ENCODE results near the gene INPP5J.
"Not testable (repeated sequence)": the region's sequence is repeated elsewhere in the genome, so short reads cannot be mapped to it uniquely, and the experiment has no call there.

Gene INPP5J

GRCh38 chr22:31088233-31088986 lies 34.4 kb upstream of the INPP5J start:
- DNase-seq (ENCODE audit: low read depth, low spot score): no peak

GRCh38 chr22:31089160-31090100 lies 33.3 kb upstream of the INPP5J start:
- DNase-seq (ENCODE audit: low read depth, low spot score): no peak

DNA sequence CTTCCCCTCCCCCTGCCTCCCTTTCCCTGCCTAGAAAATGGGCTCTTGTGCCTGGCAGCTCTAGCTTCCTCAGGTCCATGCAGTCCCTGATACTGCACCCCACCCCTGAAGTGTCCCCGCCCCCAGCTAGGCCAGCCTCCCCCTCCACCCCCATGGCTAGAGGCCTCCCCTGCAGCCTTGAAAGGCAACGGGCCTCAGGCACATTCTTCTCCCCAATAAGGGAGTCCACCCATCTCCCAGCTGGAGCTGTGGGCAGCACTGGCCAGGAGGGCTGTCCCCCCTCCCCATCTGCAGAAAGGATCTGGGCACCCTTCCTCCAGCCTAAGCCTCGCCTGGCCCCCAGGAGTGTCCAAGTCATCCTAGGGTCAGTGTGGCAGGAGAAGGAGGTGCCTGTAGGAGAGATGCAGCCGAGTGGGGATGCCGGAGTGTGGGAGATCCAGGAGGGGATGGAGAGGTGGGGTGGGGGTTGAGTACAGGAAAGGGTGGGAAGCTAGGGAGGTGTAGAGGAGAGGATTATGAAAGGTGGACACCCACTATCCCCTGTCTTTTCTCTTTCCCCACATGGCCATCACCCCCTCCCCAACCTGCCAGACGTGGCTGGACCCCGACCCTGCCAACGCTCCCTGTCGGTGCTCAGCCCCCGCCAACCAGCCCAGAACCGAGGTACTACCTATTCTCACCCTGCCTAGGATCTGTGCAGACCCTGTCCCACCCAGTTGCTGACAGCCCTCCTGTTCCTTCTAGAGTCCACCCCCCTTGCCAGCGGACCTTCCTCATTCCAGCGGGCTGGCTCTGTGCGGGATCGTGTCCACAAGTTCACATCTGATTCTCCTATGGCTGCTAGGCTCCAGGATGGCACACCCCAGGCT lies 32.3 kb upstream of the INPP5J start:
- DNase-seq (ENCODE audit: low read depth, low spot score): no peak

GRCh38 chr22:31091106-31091975 lies 31.4 kb upstream of the INPP5J start:
- DNase-seq (ENCODE audit: low read depth, low spot score): no peak

- no peak for DNase-seq (ENCODE audit: low read depth, low spot score)
Observed at GRCh38 chr22:31092161-31092560, 30.6 kb upstream of the INPP5J start.

- no peak for DNase-seq (ENCODE audit: low read depth, low spot score)
Observed at GRCh38 chr22:31093086-31093850, 29.5 kb upstream of the INPP5J start.

- no peak for DNase-seq (ENCODE audit: low read depth, low spot score)
Observed at GRCh38 chr22:31094021-31094551, 28.7 kb upstream of the INPP5J start.

DNA sequence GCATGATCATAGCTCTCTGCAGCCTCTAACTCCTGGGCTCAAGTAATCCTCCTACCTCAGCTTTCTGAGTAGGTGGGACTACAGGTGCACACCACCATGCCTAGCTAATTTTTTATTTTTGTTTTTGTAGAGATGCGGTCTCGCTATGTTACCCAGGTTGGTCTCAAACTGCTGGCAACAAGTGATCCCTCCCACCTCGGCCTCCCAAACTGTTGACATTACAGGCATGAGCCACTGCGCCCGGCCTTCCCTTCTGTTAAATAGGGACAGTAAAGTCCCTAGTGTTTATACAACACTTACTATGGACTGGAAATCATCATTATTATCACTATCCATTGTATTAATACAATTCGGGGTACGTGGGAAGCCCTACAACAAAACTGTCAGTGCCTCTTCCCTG lies 28.0 kb upstream of the INPP5J start:
- DNase-seq (ENCODE audit: low read depth, low spot score): no peak

GRCh38 chr22:31095637-31096249 lies 27.0 kb upstream of the INPP5J start:
- no peak for DNase-seq (ENCODE audit: low read depth, low spot score)

DNA sequence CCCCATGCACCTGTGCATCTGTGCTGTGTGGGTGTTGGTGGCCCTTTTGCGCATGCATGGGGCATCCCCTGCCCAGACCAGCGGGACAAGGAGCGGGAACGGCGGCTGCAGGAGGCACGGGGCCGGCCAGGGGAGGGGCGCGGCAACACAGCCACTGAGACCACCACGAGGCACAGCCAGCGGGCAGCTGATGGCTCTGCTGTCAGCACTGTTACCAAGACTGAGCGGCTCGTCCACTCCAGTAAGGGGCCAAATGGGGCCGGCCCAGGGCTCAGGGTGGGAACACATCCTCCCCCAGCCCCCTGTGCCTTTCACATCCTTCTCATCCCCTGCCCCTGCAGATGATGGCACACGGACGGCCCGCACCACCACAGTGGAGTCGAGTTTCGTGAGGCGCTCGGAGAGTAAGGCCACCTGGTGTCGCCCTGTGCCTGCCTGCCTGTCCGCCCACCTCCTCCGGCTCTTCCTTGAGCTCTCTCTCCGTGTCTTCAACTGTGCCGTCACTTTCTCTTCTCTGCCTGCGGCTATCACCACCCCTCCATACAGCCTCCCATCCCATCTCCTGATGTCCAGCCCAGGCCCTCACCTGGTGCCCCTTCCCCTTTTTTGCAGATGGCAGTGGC lies 26.0 kb upstream of the INPP5J start:
- DNase-seq (ENCODE audit: low read depth, low spot score): no peak

- DNase-seq (ENCODE audit: low read depth, low spot score): not testable (repeated sequence)
Observed at GRCh38 chr22:31097539-31097938, 25.2 kb upstream of the INPP5J start.

- DNase-seq (ENCODE audit: low read depth, low spot score): no peak
Observed at GRCh38 chr22:31097941-31098631, 24.7 kb upstream of the INPP5J start.

DNA sequence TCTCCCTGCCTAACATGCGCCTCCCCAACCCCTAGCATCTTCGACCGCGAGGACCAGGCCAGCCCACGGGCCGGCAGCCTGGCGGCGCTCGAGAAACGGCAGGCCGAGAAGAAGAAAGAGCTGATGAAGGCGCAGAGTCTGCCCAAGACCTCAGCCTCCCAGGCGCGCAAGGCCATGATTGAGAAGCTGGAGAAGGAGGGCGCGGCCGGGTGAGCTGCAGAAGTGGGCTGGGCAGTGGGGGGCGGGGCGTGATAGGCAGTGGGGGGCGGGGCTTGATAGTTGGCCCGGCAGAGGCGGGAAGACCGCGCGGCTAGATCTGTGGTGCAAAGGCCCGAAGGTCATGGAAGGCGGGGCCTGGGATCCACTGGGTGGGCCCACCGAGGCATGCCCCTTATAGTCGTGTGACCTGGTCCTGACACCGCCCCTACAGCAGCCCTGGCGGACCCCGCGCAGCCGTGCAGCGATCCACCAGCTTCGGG lies 24.1 kb upstream of the INPP5J start:
- DNase-seq (ENCODE audit: low read depth, low spot score): no peak

DNA sequence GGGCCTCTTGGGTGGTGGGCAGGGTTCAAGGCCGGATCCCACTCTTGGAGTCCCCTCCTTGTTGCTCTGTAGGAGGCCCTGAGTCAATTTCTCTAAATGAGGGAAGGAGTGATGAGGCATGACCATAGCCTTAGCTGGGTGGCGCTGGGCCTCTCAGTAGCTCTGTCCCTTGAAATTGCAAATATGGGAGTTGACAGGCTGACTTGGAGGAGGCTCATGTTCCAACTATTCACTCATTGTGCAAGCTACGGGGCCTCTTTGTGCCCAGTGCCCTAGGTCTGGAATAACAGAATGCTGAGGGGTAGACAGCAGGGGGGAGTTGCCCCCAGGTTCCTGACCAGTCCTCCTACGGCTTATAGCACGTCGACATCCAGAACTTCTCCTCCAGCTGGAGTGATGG lies 23.4 kb upstream of the INPP5J start:
- DNase-seq (ENCODE audit: low read depth, low spot score): no peak

DNA sequence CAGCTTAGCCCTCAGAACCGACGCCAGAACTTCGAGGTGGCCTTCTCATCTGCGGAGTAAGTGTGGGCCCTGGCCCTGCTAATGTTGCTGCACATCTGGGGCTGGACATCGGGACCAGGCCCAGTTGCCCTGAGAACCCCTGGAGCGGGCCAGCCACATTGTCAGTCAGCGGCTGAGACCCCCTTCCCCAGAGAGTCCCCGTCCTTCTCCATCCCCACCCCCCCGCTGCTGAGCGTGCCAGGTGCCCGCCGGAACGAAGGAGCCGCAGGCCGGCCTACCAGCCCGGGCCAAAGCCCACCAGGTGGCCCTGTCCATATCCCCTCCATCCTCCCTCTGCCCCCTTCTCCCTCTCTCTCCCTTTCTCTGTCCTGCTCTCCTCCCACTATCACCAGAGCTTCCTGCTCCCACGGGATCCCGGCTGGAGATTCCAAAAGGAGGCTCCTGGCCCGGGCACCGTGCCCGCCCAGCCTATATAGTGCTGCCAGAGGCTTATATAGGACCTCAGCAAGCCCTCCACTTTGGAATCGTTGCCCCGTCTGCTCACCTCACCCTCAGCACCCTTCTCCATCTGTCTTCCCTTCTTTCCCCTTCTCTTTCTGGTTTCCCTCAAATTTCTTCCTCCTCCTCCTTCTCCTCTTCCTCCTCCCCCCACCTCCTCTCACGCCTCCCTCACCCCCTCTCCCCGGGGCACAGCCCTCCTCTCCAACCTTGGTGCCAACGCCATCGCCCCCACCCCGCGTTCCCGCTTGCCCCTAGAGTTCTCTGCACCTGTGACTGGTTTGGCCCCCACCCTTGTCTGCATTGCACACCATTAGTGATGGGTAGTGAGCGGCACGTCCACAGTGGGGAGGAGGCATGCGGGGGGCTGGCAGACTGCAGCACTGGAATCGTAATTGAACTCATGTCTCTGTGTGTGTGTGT lies 22.7 kb upstream of the INPP5J start:
- no peak for DNase-seq (ENCODE audit: low read depth, low spot score)

DNA sequence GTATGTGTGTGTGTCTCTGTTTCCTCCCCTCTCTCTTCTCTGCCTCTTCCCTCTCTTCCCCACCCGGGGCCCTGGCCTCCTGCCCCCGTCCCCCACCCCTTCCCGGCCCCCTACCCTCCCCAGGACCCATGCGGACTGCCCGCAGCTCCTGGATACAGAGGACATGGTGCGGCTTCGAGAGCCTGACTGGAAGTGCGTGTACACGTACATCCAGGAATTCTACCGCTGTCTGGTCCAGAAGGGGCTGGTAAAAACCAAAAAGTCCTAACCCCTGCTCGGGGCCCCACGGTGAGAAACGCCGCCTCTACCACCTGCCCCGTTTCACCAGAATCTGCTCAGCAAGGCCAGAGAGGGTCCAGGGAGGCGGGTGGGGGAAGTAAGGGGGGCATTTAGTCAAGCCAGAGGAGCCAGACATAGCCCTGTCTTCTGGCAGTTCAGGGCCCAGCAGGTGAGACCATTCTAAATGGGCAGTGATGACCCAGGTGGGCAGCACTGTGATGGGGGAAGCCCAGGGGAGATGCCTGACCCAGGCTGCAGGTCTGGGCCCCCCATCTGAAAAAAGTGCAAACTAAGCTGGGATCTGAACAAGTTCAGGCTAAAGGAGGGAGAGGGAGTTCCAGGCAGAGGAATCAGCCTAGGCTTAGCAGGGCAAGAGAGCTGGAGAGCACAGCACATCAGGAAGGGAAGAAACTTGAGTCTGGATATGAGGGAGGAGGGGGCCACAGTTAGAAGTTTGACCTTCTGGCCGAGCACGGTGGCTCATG lies 21.8 kb upstream of the INPP5J start:
- DNase-seq (ENCODE audit: low read depth, low spot score): no peak

Measured in smooth muscle cell of the brain vasculature (primary cell).